GM12878 (cell line): ENCODE data around the gene AMPH. TPM values are rescaled to one million over a fixed set of nuclear protein-coding genes. Genes with fewer than 3 reads are reported as not detected.

Experiments used
- ATAC-seq: fragments of 200-7000 bp; cut with Tn5 transposase; 3 replicates; pipeline ENCODE4 v1.9.1; 2020; ENCODE audit warnings: mild to moderate bottlenecking, moderate library complexity
- BruUV-seq: library from RNA; stranded (reverse); fragments of 400-500 nt; replicated peaks from 2 replicates; lab custom pipeline; 2021; lab: Mats Ljungman, UMichigan
- CTCF ChIA-PET: fragments of 300-600 bp; sonication (Branson Sonifier 250); formaldehyde crosslinking; extraction: SDS; loops from one replicate; lab custom pipeline; 2021; ENCODE audit warnings: inconsistent platforms; lab: Yijun Ruan, JAX
- POLR2A ChIA-PET: fragments of 350-600 bp; formaldehyde crosslinking; extraction: SDS; loops from one replicate; lab custom pipeline; 2021; ENCODE audit warnings: inconsistent platforms; lab: Charles Lee
- RAD21 ChIA-PET: fragments of 300-600 bp; sonication (Branson Sonifier 250); formaldehyde crosslinking; loops from one replicate; lab custom pipeline; 2023; ENCODE audit warnings: antibody characterized with exemption; ENCODE audit not compliant: unreplicated experiment; lab: Charles Lee
- SMC1A ChIA-PET: fragments of 300-600 bp; sonication (Branson Sonifier 250); formaldehyde crosslinking; loops from one replicate; lab custom pipeline; 2023; ENCODE audit not compliant: unreplicated experiment, uncharacterized antibody; lab: Charles Lee
- DNase-seq: peaks from one replicate; pipeline ENCODE4 v3.0.0-alpha.2; 2011; ENCODE audit warnings: low read depth, low spot score
- FAIRE-seq: peaks from 3 replicates; lab custom pipeline; 2011; peaks lifted over from hg19 to GRCh38; lab: Jason Lieb, UNC
- H2AFZ ChIP-seq: 2 replicates; pipeline ENCODE4 v1.6.0; 2011; ENCODE audit warnings: low read depth, low read length, control low read depth; ENCODE audit not compliant: control insufficient read depth
- H3K27ac ChIP-seq: 2 replicates; pipeline ENCODE4 v1.5.1; 2011; ENCODE audit warnings: control low read depth; ENCODE audit not compliant: control insufficient read depth, insufficient read depth
- H3K27me3 ChIP-seq, 2 experiments: replicated peaks in 1 of 2; 2 replicates each; pipeline versions ENCODE4 v1.6.0 to v1.6.1; 2011; ENCODE audit warnings: low read length in 1 of 2; ENCODE audit not compliant: control insufficient read depth in 2 of 2, insufficient read depth in 2 of 2
- H3K36me3 ChIP-seq, 2 experiments: 2 replicates each; pipeline ENCODE4 v1.5.1; 2011; ENCODE audit warnings: low read length in 1 of 2; ENCODE audit not compliant: control insufficient read depth in 2 of 2, insufficient read depth in 2 of 2
- H3K4me1 ChIP-seq: 2 replicates; pipeline ENCODE4 v1.6.1; 2011; ENCODE audit warnings: mild to moderate bottlenecking, low read length, moderate library complexity, mixed read lengths; ENCODE audit not compliant: control insufficient read depth, insufficient read depth
- H3K4me2 ChIP-seq: 2 replicates; pipeline ENCODE4 v1.6.0; 2011; ENCODE audit warnings: control low read depth; ENCODE audit not compliant: control insufficient read depth, insufficient read depth
- H3K4me3 ChIP-seq: fragments of 200-600 bp; sonication (generic); 2 replicates; pipeline ENCODE4 v1.5.1; 2016
- H3K79me2 ChIP-seq: 2 replicates; pipeline ENCODE4 v1.6.0; 2011; ENCODE audit warnings: low read length; ENCODE audit not compliant: control insufficient read depth, insufficient read depth
- H3K9ac ChIP-seq: 2 replicates; pipeline ENCODE4 v1.8.0; 2011; ENCODE audit warnings: low read length, control low read depth, mixed read lengths; ENCODE audit not compliant: control insufficient read depth, insufficient read depth
- H3K9me3 ChIP-seq: replicated peaks from 3 replicates; pipeline ENCODE4 v1.5.1; 2011; ENCODE audit warnings: mild to moderate bottlenecking, low read length; ENCODE audit not compliant: control insufficient read depth, insufficient read depth
- H4K20me1 ChIP-seq: 2 replicates; pipeline ENCODE4 v1.6.0; 2011; ENCODE audit not compliant: control insufficient read depth, insufficient read depth
- CBX3 ChIP-seq: fragments of 200-600 bp; sonication (generic); IDR thresholded peaks from 2 replicates; pipeline ENCODE4 v1.6.1; 2016; ENCODE audit warnings: low read depth, borderline replicate concordance
- EZH2 ChIP-seq: IDR thresholded peaks from 2 replicates; pipeline ENCODE4 v1.6.1; 2012; ENCODE audit warnings: low read depth, mild to moderate bottlenecking, control low read depth, inconsistent platforms, low read length, borderline replicate concordance; ENCODE audit not compliant: control insufficient read depth
- HDAC6 ChIP-seq: fragments of 200-600 bp; sonication (generic); IDR thresholded peaks from one replicate; pipeline ENCODE4 v1.8.0; 2017; ENCODE audit warnings: antibody characterized with exemption; ENCODE audit not compliant: unreplicated experiment
- JUNB ChIP-seq: IDR thresholded peaks from 2 replicates; pipeline ENCODE4 v1.6.1; 2016; ENCODE audit warnings: antibody characterized with exemption, mild to moderate bottlenecking
- JUND ChIP-seq: IDR thresholded peaks from 2 replicates; pipeline ENCODE4 v1.6.1; 2012; ENCODE audit warnings: low read depth, mild to moderate bottlenecking, low read length, improper control_type of control experiment, moderate library complexity
- MAX ChIP-seq: IDR thresholded peaks from 2 replicates; pipeline ENCODE4 v1.6.1; 2012; ENCODE audit warnings: low read depth, low read length, improper control_type of control experiment
- MXI1 ChIP-seq: fragments of 150-350 bp; IDR thresholded peaks from 2 replicates; pipeline ENCODE4 v1.6.1; 2011; ENCODE audit warnings: low read depth, mild to moderate bottlenecking, inconsistent platforms, low read length, improper control_type of control experiment
- NBN ChIP-seq: fragments of 450-650 bp; IDR thresholded peaks from 2 replicates; pipeline ENCODE4 v1.6.1; 2016
- SMAD5 ChIP-seq: IDR thresholded peaks from 2 replicates; pipeline ENCODE4 v1.6.1; 2016; ENCODE audit warnings: antibody characterized with exemption, low read depth
- SP1 ChIP-seq: IDR thresholded peaks from one replicate; pipeline ENCODE4 v1.6.1; 2011; ENCODE audit warnings: low read depth, low read length
- STAT3 ChIP-seq: IDR thresholded peaks from 2 replicates; pipeline ENCODE4 v1.6.1; 2011; ENCODE audit warnings: low read depth, low read length, improper control_type of control experiment
- WRNIP1 ChIP-seq: IDR thresholded peaks from 2 replicates; pipeline ENCODE4 v1.6.1; 2011; ENCODE audit warnings: low read depth, low read length, improper control_type of control experiment, borderline replicate concordance
- ZBTB4 ChIP-seq: fragments of 450-650 bp; formaldehyde crosslinking; IDR thresholded peaks from 2 replicates; pipeline ENCODE4 v1.4.0; 2022; ENCODE audit warnings: mild to moderate bottlenecking, moderate library complexity
- ZNF24 ChIP-seq: fragments of 450-650 bp; IDR thresholded peaks from 2 replicates; pipeline ENCODE4 v1.6.1; 2017; ENCODE audit warnings: antibody characterized with exemption, mild to moderate bottlenecking
- WGBS: methylation state at CpG from one replicate; pipeline ENCODE4 v1.1.6; 2016; ENCODE audit warnings: low lambda C conversion rate; ENCODE audit not compliant: insufficient replicate concordance, insufficient coverage; ENCODE audit errors: missing lambda C conversion rate; 5-methylcytosine and 5-hydroxymethylcytosine counted together
- in situ Hi-C: fragments of 300-500 bp; cut with MboI; formaldehyde crosslinking; loops from 9 replicates; pipeline ENCODE4 v1.14.3; 2018; ENCODE audit warnings: mixed read lengths
- intact Hi-C: fragments of 100-400 bp; cut with micrococcal nuclease; formaldehyde crosslinking; loops from one replicate; pipeline ENCODE4 v1.14.2; 2022; ENCODE audit not compliant: unreplicated experiment
- polyA plus RNA-seq, 11 experiments: library from polyadenylated mRNA; depleted of rRNA in 4 of 11; unstranded in 6 of 11; stranded (reverse) in 5 of 11; fragments of >200 nt; fragmentation: Nextera tagmentation in 4 of 11; fragmentation: Illumina TruSeq in 1 of 11; extraction: Ambion mirVana in 4 of 11; extraction: Trizol in 1 of 11; gene quantifications; 1 replicate in 1 of 11; 2 replicates in 10 of 11; pipeline versions ENCODE4 v1.2.1 to v1.2.3, GENCODE V29; 2011 to 2016; ENCODE audit warnings: inconsistent platforms in 2 of 11, missing spikeins in 2 of 11, low read depth in 1 of 11
- total RNA-seq, 4 experiments: library from RNA; depleted of rRNA in 3 of 4; stranded (reverse); fragments of >200 nt in 3 of 4; fragmentation: Illumina TruSeq in 1 of 4; extraction: Trizol in 1 of 4; gene quantifications; 2 replicates each; pipeline versions ENCODE4 v1.2.1 to v1.2.3, GENCODE V29; 2013 to 2021
- TF ChIP-seq, protein P1 (sequence below): IDR thresholded peaks from 2 replicates; pipeline ENCODE4 v1.6.1; 2012; ENCODE audit warnings: improper control_type of control experiment, low read depth, low read length; ENCODE audit not compliant: insufficient replicate concordance
- TF ChIP-seq, protein P2 (sequence below): fragments of 150-350 bp; IDR thresholded peaks from 2 replicates; pipeline ENCODE4 v1.6.1; 2014; ENCODE audit warnings: mild to moderate bottlenecking, low read depth, low read length

The AMPH gene
- total and polyA plus RNA-seq, 10 of the 15 experiments (the other 5 are each of a cell fraction or from before 2014, with no cell fraction given): 0.03 to 0.24 (median 0.08) TPM; not detected in 2

GRCh38 chr7:38465956-38466355, 165.2 kb downstream of the AMPH start:
- peaks cover 12% of the 10 kb centered on the region for H3K4me1 ChIP-seq
- ChIA-PET RAD21 (no interaction called here), CTCF (no interaction called here)
- TF ChIP-seq ZNF24 (no peak), JUND (no peak), HDAC6 (no peak), JUNB (no peak), MXI1 (no peak), STAT3 (no peak), SP1 (no peak), WRNIP1 (no peak), EZH2 (no peak), MAX (no peak), SMAD5 (no peak), ZBTB4 (CRISPR knock-in tag) (no peak), CBX3 (no peak), NBN (no peak)
- TF ChIP-seq, protein P1, sequence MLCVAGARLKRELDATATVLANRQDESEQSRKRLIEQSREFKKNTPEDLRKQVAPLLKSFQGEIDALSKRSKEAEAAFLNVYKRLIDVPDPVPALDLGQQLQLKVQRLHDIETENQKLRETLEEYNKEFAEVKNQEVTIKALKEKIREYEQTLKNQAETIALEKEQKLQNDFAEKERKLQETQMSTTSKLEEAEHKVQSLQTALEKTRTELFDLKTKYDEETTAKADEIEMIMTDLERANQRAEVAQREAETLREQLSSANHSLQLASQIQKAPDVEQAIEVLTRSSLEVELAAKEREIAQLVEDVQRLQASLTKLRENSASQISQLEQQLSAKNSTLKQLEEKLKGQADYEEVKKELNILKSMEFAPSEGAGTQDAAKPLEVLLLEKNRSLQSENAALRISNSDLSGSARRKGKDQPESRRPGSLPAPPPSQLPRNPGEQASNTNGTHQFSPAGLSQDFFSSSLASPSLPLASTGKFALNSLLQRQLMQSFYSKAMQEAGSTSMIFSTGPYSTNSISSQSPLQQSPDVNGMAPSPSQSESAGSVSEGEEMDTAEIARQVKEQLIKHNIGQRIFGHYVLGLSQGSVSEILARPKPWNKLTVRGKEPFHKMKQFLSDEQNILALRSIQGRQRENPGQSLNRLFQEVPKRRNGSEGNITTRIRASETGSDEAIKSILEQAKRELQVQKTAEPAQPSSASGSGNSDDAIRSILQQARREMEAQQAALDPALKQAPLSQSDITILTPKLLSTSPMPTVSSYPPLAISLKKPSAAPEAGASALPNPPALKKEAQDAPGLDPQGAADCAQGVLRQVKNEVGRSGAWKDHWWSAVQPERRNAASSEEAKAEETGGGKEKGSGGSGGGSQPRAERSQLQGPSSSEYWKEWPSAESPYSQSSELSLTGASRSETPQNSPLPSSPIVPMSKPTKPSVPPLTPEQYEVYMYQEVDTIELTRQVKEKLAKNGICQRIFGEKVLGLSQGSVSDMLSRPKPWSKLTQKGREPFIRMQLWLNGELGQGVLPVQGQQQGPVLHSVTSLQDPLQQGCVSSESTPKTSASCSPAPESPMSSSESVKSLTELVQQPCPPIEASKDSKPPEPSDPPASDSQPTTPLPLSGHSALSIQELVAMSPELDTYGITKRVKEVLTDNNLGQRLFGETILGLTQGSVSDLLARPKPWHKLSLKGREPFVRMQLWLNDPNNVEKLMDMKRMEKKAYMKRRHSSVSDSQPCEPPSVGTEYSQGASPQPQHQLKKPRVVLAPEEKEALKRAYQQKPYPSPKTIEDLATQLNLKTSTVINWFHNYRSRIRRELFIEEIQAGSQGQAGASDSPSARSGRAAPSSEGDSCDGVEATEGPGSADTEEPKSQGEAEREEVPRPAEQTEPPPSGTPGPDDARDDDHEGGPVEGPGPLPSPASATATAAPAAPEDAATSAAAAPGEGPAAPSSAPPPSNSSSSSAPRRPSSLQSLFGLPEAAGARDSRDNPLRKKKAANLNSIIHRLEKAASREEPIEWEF: no peak
- TF ChIP-seq, protein P2, sequence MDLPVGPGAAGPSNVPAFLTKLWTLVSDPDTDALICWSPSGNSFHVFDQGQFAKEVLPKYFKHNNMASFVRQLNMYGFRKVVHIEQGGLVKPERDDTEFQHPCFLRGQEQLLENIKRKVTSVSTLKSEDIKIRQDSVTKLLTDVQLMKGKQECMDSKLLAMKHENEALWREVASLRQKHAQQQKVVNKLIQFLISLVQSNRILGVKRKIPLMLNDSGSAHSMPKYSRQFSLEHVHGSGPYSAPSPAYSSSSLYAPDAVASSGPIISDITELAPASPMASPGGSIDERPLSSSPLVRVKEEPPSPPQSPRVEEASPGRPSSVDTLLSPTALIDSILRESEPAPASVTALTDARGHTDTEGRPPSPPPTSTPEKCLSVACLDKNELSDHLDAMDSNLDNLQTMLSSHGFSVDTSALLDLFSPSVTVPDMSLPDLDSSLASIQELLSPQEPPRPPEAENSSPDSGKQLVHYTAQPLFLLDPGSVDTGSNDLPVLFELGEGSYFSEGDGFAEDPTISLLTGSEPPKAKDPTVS: no peak

More at GRCh38 chr7:38465956-38466355, 165.2 kb downstream of the AMPH start:
- POLR2A ChIA-PET: no interaction called here
- Histone ChIP-seq H3K27me3 (no peaks in the 10 kb centered on the region), H3K9me3 (no peaks in the 10 kb centered on the region; the same call in 2 of the 3 replicates), H3K4me2 (no peak overlapping the region), H3K27ac (no peak overlapping the region), H3K4me3 (no peak overlapping the region), H3K9ac (no peak overlapping the region), H4K20me1 (no peaks in the 10 kb centered on the region), H2AFZ (no peak overlapping the region), H3K79me2 (no peaks in the 10 kb centered on the region), H3K36me3 (no peaks in the 10 kb centered on the region)
- no peak for ATAC-seq
- BruUV-seq: no TSS peak
- DNase-seq: no peak
- intact Hi-C loops (no loop called here), in situ Hi-C loops (no loop called here)
- SMC1A ChIA-PET: no interaction called here
- WGBS: 63% methylated on average over 6 of the region's 6 CpGs
- no peak for FAIRE-seq
